Tibial nerve (tissue), 4 donors: ENCODE data around the gene PRRT1B. TPM values are rescaled to one million over a fixed set of nuclear protein-coding genes. Genes with fewer than 3 reads are reported as not detected.

Experiments
- DNase-seq, 2 donors: peaks; one replicate each; pipeline ENCODE4 v3.0.0-alpha.2; 2019; ENCODE audit warnings: low spot score in 2 of 2
- H3K27ac ChIP-seq, 4 donors: fragments of 200-600 bp; sonication (generic) in 3 of 4; one replicate each; pipeline ENCODE4 v1.5.1; 2017 to 2019; ENCODE audit warnings: mild to moderate bottlenecking in 1 of 4
- H3K27me3 ChIP-seq, 2 donors: fragments of 200-600 bp; sonication (generic) in 1 of 2; one replicate each; pipeline versions ENCODE4 v1.5.1 to v1.6.0; 2017 to 2019
- H3K36me3 ChIP-seq, 3 donors: fragments of 200-600 bp; sonication (generic); one replicate each; pipeline ENCODE4 v1.5.1; 2018 to 2019
- H3K4me1 ChIP-seq, 4 donors: fragments of 200-600 bp; sonication (generic) in 3 of 4; one replicate each; pipeline ENCODE4 v1.5.1; 2017 to 2019
- H3K4me3 ChIP-seq, 4 donors: fragments of 200-600 bp; sonication (generic) in 3 of 4; one replicate each; pipeline ENCODE4 v1.5.1; 2017 to 2019; ENCODE audit warnings: mild to moderate bottlenecking in 1 of 4, moderate library complexity in 1 of 4
- H3K9me3 ChIP-seq, 4 donors: fragments of 200-600 bp; sonication (generic) in 3 of 4; one replicate each; pipeline ENCODE4 v1.5.1; 2017 to 2019
- EP300 ChIP-seq, 2 donors: sonication (generic); formaldehyde crosslinking; IDR thresholded peaks; one replicate each; pipeline ENCODE4 v1.6.1; 2017; ENCODE audit warnings: antibody characterized with exemption in 2 of 2, mild to moderate bottlenecking in 1 of 2
- POLR2A ChIP-seq, 2 donors: fragments of 450-650 bp; IDR thresholded peaks; one replicate each; pipeline ENCODE4 v1.6.1; 2017; ENCODE audit warnings: antibody characterized with exemption in 2 of 2, mild to moderate bottlenecking in 2 of 2, moderate library complexity in 2 of 2
- WGBS, 2 donors: methylation state at CpG; one replicate each; pipeline ENCODE4 v1.1.5; 2018; 5-methylcytosine and 5-hydroxymethylcytosine counted together
- total RNA-seq, 4 donors: library from RNA; depleted of rRNA; stranded (reverse); fragments of >200 nt; gene quantifications; one replicate each; pipeline ENCODE4 v1.1.0, GENCODE V29; 2016
- TF ChIP-seq, protein P1 (sequence below), 5 experiments: fragments of 200-600 bp in 3 of 5; fragments of 450-650 bp in 2 of 5; sonication (generic) in 3 of 5; IDR thresholded peaks; one replicate each; pipeline ENCODE4 v1.5.1; 2016 to 2019; ENCODE audit warnings: antibody characterized with exemption in 5 of 5, mild to moderate bottlenecking in 3 of 5, moderate library complexity in 2 of 5

Gene PRRT1B
- total RNA-seq, 4 donors from 2014 or later, result not detected

DNA sequence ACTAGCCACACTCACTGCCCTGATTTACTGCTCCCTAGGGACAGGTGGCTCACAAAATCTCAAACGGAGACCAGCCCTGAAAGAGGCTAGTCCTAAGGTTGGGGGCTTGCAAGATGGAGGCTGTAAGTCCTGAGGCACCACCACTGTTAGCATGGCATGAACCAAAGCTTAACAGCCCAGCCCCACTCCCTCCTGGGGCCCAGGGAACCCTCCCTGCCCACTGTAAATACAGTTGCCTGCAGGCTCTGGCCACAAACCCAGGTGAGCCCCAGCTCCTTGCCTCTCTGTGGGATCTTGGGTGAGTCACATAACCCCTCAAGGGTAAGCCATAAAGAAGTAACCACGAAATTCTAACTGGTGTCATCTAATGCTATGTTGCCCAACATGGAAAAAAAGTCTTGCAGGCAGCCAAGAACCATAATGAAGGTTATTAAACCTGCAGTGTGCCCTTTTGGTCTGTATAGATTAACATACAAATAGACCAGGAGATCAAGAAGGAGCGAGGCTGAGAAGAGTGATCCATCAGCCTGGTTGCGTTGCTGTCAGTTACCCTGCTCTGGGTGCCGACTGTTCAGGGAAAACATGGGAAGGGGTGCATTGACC is 44.3 kb upstream of the PRRT1B start:
- H3K4me1 ChIP-seq, result peaks cover 0 to 32% (median 18%) of the 10 kb centered on the region in 4 donors
- peaks cover 0 to 44% (median 8%) of the 10 kb centered on the region in 3 donors for H3K36me3 ChIP-seq
- no peak for TF ChIP-seq EP300 (IDR thresholded peaks at IDR 0.05)
- no peak for TF ChIP-seq POLR2A (IDR thresholded peaks at IDR 0.05)
- TF ChIP-seq, protein P1, sequence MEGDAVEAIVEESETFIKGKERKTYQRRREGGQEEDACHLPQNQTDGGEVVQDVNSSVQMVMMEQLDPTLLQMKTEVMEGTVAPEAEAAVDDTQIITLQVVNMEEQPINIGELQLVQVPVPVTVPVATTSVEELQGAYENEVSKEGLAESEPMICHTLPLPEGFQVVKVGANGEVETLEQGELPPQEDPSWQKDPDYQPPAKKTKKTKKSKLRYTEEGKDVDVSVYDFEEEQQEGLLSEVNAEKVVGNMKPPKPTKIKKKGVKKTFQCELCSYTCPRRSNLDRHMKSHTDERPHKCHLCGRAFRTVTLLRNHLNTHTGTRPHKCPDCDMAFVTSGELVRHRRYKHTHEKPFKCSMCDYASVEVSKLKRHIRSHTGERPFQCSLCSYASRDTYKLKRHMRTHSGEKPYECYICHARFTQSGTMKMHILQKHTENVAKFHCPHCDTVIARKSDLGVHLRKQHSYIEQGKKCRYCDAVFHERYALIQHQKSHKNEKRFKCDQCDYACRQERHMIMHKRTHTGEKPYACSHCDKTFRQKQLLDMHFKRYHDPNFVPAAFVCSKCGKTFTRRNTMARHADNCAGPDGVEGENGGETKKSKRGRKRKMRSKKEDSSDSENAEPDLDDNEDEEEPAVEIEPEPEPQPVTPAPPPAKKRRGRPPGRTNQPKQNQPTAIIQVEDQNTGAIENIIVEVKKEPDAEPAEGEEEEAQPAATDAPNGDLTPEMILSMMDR (IDR thresholded peaks at IDR 0.05), result no peak
- no peaks in the 10 kb centered on the region for H3K9me3 ChIP-seq
- 67 to 71% methylated on average over 5 of the region's 5 CpGs for WGBS, 2 donors
- no peak overlapping the region for H3K4me3 ChIP-seq
- DNase-seq, result no peak
- no peaks in the 10 kb centered on the region for H3K27me3 ChIP-seq
- H3K27ac ChIP-seq, result no peak overlapping the region

DNA sequence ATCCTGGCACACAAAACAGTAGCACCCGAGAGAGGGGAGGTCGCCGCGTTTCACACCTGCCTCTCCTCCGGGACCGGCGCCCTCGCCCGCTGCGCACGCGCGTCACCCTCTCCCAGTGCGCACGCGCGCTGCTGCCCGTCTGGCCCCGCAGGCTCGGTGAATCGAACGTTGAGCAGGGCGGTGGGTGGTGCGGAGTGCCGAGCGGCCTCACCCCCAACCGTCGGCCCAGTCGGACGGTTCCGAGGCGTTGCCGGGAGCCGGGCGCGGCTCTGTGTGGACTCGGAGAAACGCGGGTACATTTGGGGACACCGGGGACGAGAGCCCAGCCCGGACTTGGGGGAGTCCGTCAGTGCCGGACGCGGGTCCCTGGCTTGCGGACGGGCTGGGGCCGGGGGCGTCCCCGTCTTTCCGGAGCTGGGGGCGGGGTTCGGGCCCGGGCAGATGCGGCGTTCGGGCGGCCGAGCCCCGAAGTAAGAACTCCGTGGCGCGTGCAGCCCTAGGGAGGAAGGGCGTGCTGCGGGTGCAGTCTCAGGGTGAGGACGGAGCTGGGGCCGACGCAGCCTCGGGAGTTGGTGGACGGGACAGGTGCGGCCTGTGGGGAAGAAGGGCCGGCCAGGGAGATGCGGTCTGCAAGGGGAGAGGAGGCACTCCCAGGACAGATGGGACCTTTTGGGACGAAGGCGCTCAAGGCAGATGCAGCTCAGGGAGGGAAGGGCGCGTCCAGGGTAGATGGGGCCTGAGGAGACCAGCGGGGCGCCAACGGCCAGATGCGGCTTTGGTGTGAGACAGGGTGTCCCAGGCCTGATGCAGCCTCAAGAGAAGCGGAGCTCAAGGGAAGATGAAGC is 42.3 kb upstream of the PRRT1B start, which contains the start of gene POMT1:
POMT1 (plus strand) TSS at position 138 of the 845 bp plus-strand sequence. CDS start 1,301 bp downstream, outside the sequence.
- peak; percentile 66 to 68 for DNase-seq
- Histone ChIP-seq H3K27me3 (no peaks in the 10 kb centered on the region), H3K4me1 (peaks cover 0 to 32% (median 18%) of the 10 kb centered on the region in 4 donors), H3K36me3 (peaks cover 0 to 35% (median 5%) of the 10 kb centered on the region in 3 donors), H3K9me3 (no peaks in the 10 kb centered on the region), H3K27ac (peak within 1 kb of the TSS; percentile 0 to 86 (median 58)), H3K4me3 (peak within 1 kb of the TSS; percentile 60 to 88 (median 74))
- peak; percentile 4 to 34 for TF ChIP-seq POLR2A (IDR thresholded peaks at IDR 0.05)
- TF ChIP-seq, protein P1 (IDR thresholded peaks at IDR 0.05), result peak in 1 of 5 experiments; percentile 31
- TF ChIP-seq EP300 (IDR thresholded peaks at IDR 0.05), result peak in 1 of 2 donors; percentile 81
- 0 to 1% methylated on average over 49 to 54 of the region's 83 CpGs for WGBS, 2 donors

DNA sequence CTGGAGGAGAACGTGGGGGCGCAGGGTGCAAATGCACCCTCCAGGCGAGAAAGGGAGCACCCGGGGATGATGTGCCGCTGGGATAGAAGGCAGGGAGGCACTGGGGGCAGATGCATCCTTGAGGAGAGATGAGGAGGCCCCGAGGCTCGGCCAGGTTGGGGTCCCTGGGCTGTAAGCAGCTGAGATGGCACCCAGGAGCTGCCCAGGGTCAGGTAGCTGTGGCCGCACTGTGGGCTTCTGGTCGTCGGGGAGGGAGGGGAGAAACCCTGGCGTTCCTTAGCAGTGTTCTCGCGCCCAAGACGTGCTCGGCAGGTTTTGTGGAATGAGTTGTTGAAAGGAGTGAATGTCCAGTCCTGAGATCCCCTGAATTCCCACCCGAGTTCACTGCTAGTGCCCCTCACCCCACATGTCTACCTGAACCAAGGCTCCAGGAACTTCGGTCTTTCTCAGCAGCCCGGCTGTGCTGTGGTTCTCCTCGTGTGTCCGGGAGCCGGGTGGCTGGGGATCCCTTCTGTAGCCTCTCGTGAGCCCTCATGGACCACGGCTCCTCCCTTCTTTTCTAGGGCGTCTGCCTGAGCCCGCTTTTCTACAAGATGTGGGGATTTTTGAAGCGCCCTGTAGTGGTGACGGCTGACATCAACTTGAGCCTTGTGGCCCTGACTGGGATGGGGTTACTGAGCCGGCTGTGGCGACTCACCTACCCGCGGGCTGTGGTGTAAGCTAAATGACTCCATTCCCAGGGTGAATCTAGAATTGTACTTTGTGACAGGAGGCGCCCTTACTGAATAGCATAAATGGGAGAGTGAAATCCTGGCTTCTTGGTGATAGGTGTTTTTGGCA is 41.5 kb upstream of the PRRT1B start:
- WGBS, 2 donors, result 16 to 19% methylated on average over 24 to 32 of the region's 32 CpGs
- H3K9me3 ChIP-seq, result no peaks in the 10 kb centered on the region
- peak overlapping the region; percentile 60 to 88 (median 74) for H3K4me3 ChIP-seq
- H3K36me3 ChIP-seq, result peaks cover 0 to 34% (median 5%) of the 10 kb centered on the region in 3 donors
- H3K27ac ChIP-seq, result peak overlapping the region in 1 of 4 donors; percentile 86
- TF ChIP-seq EP300 (IDR thresholded peaks at IDR 0.05), result no peak
- TF ChIP-seq, protein P1 (IDR thresholded peaks at IDR 0.05), result no peak
- no peak for TF ChIP-seq POLR2A (IDR thresholded peaks at IDR 0.05)
- no peak for DNase-seq
- H3K4me1 ChIP-seq, result peaks cover 0 to 32% (median 18%) of the 10 kb centered on the region in 4 donors
- no peaks in the 10 kb centered on the region for H3K27me3 ChIP-seq

DNA sequence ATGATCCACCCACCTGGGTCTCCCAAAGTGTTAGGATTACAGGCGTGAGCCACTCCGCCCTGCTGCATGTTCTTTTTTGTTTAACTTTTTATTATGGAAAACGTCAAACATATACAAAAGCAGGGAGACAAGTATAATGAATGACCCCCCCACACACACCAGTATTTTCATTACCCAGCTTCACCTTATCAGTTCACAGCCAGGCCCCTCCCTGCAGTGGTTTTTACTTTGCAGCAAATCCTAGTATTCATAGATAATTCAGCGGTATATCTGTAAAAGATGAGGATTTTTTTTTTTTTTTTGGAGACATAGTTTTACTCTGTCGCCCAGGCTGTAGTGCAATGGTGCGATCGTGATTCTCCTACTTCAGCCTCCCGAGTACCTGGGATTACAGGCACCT is 40.3 kb upstream of the PRRT1B start:
- H3K36me3 ChIP-seq, result peaks cover 0 to 35% (median 0%) of the 10 kb centered on the region in 3 donors
- TF ChIP-seq EP300 (IDR thresholded peaks at IDR 0.05), result no peak
- no peak for TF ChIP-seq POLR2A (IDR thresholded peaks at IDR 0.05)
- TF ChIP-seq, protein P1 (IDR thresholded peaks at IDR 0.05), result no peak
- 93 to 94% methylated on average over 8 of the region's 8 CpGs for WGBS, 2 donors
- no peak for DNase-seq
- no peaks in the 10 kb centered on the region for H3K9me3 ChIP-seq
- no peak overlapping the region for H3K4me3 ChIP-seq
- H3K4me1 ChIP-seq, result peaks cover 0 to 32% (median 18%) of the 10 kb centered on the region in 4 donors
- no peaks in the 10 kb centered on the region for H3K27me3 ChIP-seq
- no peak overlapping the region for H3K27ac ChIP-seq
